Kidney (tissue), 14 donors: ENCODE measurements around the gene TENT4B. TPM values are rescaled to one million over a fixed set of nuclear protein-coding genes. Genes with fewer than 3 reads are reported as not detected.
"Not testable (repeated sequence)": the region's sequence is repeated elsewhere in the genome, so short reads cannot be mapped to it uniquely, and the experiment has no call there.

Source experiments
- DNase-seq, 5 donors: peaks; one replicate each; pipeline ENCODE4 v3.0.0-alpha.2; 2013 to 2020
- FAIRE-seq: peaks from 2 replicates; lab custom pipeline; 2012; peaks lifted over from hg19 to GRCh38; lab: Jason Lieb, UNC
- H3K27ac ChIP-seq, 2 donors: one replicate each; pipeline ENCODE4 v1.7.0; 2013; ENCODE audit warnings: low read depth in 2 of 2, low read length in 2 of 2, inconsistent platforms in 1 of 2
- H3K27me3 ChIP-seq: one replicate; pipeline ENCODE4 v1.7.1; 2013; ENCODE audit warnings: low read length, inconsistent platforms; ENCODE audit not compliant: control insufficient read depth, insufficient read depth
- H3K36me3 ChIP-seq, 3 donors: one replicate each; pipeline versions ENCODE4 v1.7.0 to v1.7.1; 2013; ENCODE audit warnings: low read length in 3 of 3, control low read depth in 1 of 3, inconsistent platforms in 1 of 3; ENCODE audit not compliant: insufficient read depth in 3 of 3, control insufficient read depth in 2 of 3
- H3K4me1 ChIP-seq, 3 donors: one replicate each; pipeline versions ENCODE4 v1.7.0 to v1.7.1; 2013; ENCODE audit warnings: low read length in 3 of 3, inconsistent platforms in 1 of 3, low read depth in 1 of 3; ENCODE audit not compliant: control insufficient read depth in 2 of 3, insufficient read depth in 2 of 3
- H3K4me3 ChIP-seq, 3 donors: one replicate each; pipeline versions ENCODE4 v1.7.0 to v1.8.1; 2013; ENCODE audit warnings: low read length in 3 of 3, control low read depth in 1 of 3, inconsistent platforms in 1 of 3
- H3K9ac ChIP-seq, 3 donors: one replicate each; pipeline versions ENCODE4 v1.7.0 to v1.7.1; 2013; ENCODE audit warnings: low read length in 3 of 3, control low read depth in 1 of 3, inconsistent platforms in 1 of 3
- H3K9me3 ChIP-seq, 3 donors: one replicate each; pipeline versions ENCODE4 v1.7.0 to v1.7.1; 2013; ENCODE audit warnings: low read length in 3 of 3, control low read depth in 1 of 3, inconsistent platforms in 1 of 3; ENCODE audit not compliant: control insufficient read depth in 2 of 3, insufficient read depth in 1 of 3
- intact Hi-C: fragments of 100-400 bp; cut with DNase I; formaldehyde crosslinking; loops from one replicate; pipeline ENCODE4 v1.11.1; 2022
- polyA plus RNA-seq: library from polyadenylated mRNA; stranded (reverse); fragments of 350-450 nt; fragmentation: Illumina TruSeq; extraction: RNeasy Lipid Tissue Mini Kit (QIAGEN cat#74804); gene quantifications from one replicate; pipeline ENCODE4 v1.2.3, GENCODE V29; 2014; ENCODE audit warnings: low read depth, low replicate concordance; ENCODE audit not compliant: insufficient read depth
- total RNA-seq: library from RNA; stranded (reverse); fragmentation: NEBNext Ultra II Directional; extraction: Animal tissue kit (Norgen Biotek cat#: 25700); gene quantifications from one replicate; pipeline ENCODE4 v1.2.1, GENCODE V29; 2021
- TF ChIP-seq, protein P1 (sequence below): IDR thresholded peaks from 3 replicates; pipeline ENCODE4 v1.5.1; 2012; ENCODE audit warnings: mild to moderate bottlenecking, moderate library complexity, borderline replicate concordance; ENCODE audit not compliant: insufficient read depth; ENCODE audit errors: extremely low read depth
- donor health status: control.
- donor health status: control.
- donor health status: control.
- donor health status: control.
- donor health status: control.
- donor health status: DM: yes; HTN: yes; CAD: no.
- donor health status: Normal renal cell carcinoma (clear cell type).

The TENT4B gene
- total and polyA plus RNA-seq, 2 donors from 2014 or later: 4.7 to 13.2 TPM

DNA sequence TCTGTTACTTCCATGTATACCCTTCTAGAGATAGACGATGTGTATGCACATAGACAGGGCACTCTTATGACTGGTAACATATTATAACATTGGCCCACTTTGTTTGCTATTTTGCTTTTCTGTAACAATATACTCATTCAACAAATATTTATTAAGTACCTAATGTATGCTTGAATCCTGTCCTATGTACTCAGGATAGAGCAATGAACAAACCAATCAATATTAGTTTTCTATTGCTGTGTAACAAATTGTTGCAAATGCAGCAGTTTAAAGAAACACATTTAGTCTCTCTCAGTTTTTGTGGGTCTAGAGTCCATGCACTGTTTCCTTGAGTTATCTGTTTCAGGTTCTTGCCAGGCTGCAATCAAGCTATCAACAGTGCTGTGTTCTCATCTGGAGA is 29.7 kb upstream of the TENT4B start:
- no peak overlapping the region for H3K4me3 ChIP-seq
- H3K4me1 ChIP-seq: no peaks in the 10 kb centered on the region
- FAIRE-seq (no peak), DNase-seq (no peak)
- no peak overlapping the region for H3K27ac ChIP-seq
- no peaks in the 10 kb centered on the region for H3K9me3 ChIP-seq
- no peaks in the 10 kb centered on the region for H3K36me3 ChIP-seq
- H3K27me3 ChIP-seq: no peaks in the 10 kb centered on the region
- no peak overlapping the region for H3K9ac ChIP-seq
- TF ChIP-seq, protein P1, sequence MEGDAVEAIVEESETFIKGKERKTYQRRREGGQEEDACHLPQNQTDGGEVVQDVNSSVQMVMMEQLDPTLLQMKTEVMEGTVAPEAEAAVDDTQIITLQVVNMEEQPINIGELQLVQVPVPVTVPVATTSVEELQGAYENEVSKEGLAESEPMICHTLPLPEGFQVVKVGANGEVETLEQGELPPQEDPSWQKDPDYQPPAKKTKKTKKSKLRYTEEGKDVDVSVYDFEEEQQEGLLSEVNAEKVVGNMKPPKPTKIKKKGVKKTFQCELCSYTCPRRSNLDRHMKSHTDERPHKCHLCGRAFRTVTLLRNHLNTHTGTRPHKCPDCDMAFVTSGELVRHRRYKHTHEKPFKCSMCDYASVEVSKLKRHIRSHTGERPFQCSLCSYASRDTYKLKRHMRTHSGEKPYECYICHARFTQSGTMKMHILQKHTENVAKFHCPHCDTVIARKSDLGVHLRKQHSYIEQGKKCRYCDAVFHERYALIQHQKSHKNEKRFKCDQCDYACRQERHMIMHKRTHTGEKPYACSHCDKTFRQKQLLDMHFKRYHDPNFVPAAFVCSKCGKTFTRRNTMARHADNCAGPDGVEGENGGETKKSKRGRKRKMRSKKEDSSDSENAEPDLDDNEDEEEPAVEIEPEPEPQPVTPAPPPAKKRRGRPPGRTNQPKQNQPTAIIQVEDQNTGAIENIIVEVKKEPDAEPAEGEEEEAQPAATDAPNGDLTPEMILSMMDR: no peak
- intact Hi-C loops: no loop called here

DNA sequence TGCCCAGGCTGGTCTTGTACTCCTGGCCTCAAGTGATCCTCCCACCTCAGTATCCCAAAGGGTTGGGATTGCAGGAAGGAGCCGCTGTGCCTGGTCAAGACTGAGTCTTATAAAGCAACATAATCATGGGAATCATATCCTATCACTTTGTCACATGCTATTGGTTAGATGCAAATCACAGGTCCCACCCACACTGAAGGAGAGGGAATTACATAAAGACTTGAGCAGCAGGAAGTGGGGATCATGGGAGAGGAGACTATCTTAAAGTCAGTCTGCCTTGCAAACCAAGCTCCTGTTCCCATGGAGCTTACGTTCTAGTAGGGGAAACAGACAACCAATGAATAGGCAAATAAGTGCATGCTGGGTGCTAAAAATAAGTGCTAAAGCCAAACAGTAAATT is 28.3 kb upstream of the TENT4B start:
- H3K9me3 ChIP-seq: no peaks in the 10 kb centered on the region
- TF ChIP-seq, protein P1: no peak
- no peaks in the 10 kb centered on the region for H3K4me1 ChIP-seq
- DNase-seq (no peak), FAIRE-seq (no peak)
- H3K27ac ChIP-seq: no peak overlapping the region
- H3K4me3 ChIP-seq: no peak overlapping the region
- H3K27me3 ChIP-seq: no peaks in the 10 kb centered on the region
- no peaks in the 10 kb centered on the region for H3K36me3 ChIP-seq
- no peak overlapping the region for H3K9ac ChIP-seq
- intact Hi-C loops: no loop called here

DNA sequence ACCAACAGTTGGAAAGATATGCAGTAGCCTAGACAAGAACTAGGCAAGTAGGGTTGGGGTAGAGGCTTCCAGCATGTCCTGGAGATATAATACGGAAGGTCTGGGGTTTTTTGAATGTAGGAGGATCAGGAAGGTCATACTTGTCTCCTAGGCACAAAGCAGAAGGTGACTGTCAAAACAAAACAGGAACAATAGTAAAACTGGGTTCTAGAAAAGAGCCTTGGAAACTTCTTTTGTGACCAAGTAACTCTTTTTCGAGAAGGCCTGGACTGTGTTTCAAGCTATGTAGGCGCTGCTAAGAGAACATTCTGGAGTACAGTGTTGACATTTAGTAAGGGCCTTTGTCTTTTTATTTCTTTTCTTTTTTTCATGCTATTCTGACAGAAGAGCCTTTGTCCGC is 26.9 kb upstream of the TENT4B start:
- Histone ChIP-seq H3K36me3 (no peaks in the 10 kb centered on the region), H3K9ac (no peak overlapping the region), H3K4me1 (no peaks in the 10 kb centered on the region), H3K4me3 (no peak overlapping the region), H3K9me3 (no peaks in the 10 kb centered on the region), H3K27me3 (no peaks in the 10 kb centered on the region), H3K27ac (no peak overlapping the region)
- DNase-seq (no peak), FAIRE-seq (no peak)
- intact Hi-C loops: no loop called here
- TF ChIP-seq, protein P1: no peak

DNA sequence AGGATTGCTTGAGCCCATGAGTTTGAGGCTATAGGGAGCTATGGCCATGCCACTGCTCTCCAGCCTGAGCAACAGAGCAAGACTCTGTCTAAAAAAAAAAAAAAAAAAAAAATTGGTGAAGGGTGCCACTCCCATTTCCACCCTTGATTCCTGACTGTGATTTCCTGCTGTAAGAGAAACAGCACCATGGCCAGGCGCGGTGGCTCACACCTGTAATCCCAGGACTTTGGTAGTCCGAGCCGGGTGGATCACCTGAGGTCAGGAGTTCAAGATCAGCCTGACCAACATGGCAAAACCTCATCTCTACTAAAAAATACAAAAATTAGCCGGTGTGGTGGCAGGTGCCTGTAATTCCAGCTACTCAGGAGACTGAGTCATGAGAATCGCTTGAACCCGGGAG is 20.5 kb upstream of the TENT4B start:
- H3K27me3 ChIP-seq, H3K4me3 ChIP-seq, H3K9ac ChIP-seq, DNase-seq, H3K36me3 ChIP-seq, H3K27ac ChIP-seq, FAIRE-seq, intact Hi-C loops, H3K9me3 ChIP-seq, H3K4me1 ChIP-seq: not testable (repeated sequence)
